SK-N-SH (cell line): ENCODE data around the gene RNF13.

Source experiments
- FOXM1 ChIP-seq: IDR thresholded peaks from 2 replicates; pipeline ENCODE4 v1.4.0; 2012; ENCODE audit warnings: low read depth, mild to moderate bottlenecking
- MXI1 ChIP-seq: IDR thresholded peaks from 2 replicates; pipeline ENCODE4 v1.6.1; 2012; ENCODE audit warnings: mild to moderate bottlenecking, low read depth, low read length, improper control_type of control experiment
- RAD21 ChIP-seq: IDR thresholded peaks from 2 replicates; pipeline ENCODE4 v1.6.1; 2012; ENCODE audit warnings: mild to moderate bottlenecking, low read length
- TF ChIP-seq, protein P1 (sequence below): fragments of 200-600 bp; sonication (generic); IDR thresholded peaks from 2 replicates; pipeline ENCODE4 v1.6.1; 2017; ENCODE audit warnings: antibody characterized with exemption, mild to moderate bottlenecking, moderate library complexity
- TF ChIP-seq, protein P2 (sequence below): IDR thresholded peaks from 2 replicates; pipeline ENCODE4 v1.4.0; 2012; ENCODE audit warnings: low read depth, borderline replicate concordance
- TF ChIP-seq, protein P3 (sequence below): fragments of 150-350 bp; IDR thresholded peaks from 2 replicates; pipeline ENCODE4 v1.6.1; 2017; ENCODE audit warnings: antibody characterized with exemption, low read length, low read depth, borderline replicate concordance

DNA sequence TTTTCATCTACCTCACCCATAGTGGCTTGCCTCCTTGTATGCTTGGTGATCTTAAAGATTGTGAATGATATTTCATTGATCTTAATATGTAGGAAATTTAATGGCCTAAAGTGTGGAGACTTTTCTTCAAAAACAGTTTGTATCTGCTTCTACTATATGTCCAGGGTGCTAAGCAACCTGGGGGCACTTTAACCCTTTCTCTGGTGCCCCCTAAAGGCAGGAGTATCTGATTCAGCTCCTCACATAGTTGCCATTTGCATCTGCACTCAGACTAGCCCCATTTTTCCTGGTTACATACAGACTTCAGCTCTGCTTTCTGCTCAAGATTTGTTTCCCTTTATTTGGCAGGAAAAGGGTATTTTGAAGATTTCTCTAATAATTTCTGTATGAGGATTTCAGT, 162.9 kb downstream of the RNF13 start:
- TF ChIP-seq, protein P1, sequence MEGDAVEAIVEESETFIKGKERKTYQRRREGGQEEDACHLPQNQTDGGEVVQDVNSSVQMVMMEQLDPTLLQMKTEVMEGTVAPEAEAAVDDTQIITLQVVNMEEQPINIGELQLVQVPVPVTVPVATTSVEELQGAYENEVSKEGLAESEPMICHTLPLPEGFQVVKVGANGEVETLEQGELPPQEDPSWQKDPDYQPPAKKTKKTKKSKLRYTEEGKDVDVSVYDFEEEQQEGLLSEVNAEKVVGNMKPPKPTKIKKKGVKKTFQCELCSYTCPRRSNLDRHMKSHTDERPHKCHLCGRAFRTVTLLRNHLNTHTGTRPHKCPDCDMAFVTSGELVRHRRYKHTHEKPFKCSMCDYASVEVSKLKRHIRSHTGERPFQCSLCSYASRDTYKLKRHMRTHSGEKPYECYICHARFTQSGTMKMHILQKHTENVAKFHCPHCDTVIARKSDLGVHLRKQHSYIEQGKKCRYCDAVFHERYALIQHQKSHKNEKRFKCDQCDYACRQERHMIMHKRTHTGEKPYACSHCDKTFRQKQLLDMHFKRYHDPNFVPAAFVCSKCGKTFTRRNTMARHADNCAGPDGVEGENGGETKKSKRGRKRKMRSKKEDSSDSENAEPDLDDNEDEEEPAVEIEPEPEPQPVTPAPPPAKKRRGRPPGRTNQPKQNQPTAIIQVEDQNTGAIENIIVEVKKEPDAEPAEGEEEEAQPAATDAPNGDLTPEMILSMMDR, result no peak; the same call in 1 of the 2 replicates
- no peak for TF ChIP-seq RAD21
- TF ChIP-seq, protein P2, sequence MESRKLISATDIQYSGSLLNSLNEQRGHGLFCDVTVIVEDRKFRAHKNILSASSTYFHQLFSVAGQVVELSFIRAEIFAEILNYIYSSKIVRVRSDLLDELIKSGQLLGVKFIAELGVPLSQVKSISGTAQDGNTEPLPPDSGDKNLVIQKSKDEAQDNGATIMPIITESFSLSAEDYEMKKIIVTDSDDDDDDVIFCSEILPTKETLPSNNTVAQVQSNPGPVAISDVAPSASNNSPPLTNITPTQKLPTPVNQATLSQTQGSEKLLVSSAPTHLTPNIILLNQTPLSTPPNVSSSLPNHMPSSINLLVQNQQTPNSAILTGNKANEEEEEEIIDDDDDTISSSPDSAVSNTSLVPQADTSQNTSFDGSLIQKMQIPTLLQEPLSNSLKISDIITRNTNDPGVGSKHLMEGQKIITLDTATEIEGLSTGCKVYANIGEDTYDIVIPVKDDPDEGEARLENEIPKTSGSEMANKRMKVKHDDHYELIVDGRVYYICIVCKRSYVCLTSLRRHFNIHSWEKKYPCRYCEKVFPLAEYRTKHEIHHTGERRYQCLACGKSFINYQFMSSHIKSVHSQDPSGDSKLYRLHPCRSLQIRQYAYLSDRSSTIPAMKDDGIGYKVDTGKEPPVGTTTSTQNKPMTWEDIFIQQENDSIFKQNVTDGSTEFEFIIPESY, result no peak
- no peak for TF ChIP-seq FOXM1
- TF ChIP-seq, protein P3, sequence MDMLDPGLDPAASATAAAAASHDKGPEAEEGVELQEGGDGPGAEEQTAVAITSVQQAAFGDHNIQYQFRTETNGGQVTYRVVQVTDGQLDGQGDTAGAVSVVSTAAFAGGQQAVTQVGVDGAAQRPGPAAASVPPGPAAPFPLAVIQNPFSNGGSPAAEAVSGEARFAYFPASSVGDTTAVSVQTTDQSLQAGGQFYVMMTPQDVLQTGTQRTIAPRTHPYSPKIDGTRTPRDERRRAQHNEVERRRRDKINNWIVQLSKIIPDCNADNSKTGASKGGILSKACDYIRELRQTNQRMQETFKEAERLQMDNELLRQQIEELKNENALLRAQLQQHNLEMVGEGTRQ, result no peak
- TF ChIP-seq MXI1, result no peak
